Upper lobe of left lung (tissue), 4 donors: ENCODE data around the gene SPINT3.

ENCODE experiments used
- EP300 ChIP-seq, 4 donors: sonication (generic); formaldehyde crosslinking; IDR thresholded peaks; one replicate each; pipeline ENCODE4 v1.5.1; 2017; ENCODE audit warnings: antibody characterized with exemption in 4 of 4, control low read depth in 2 of 4
- POLR2A ChIP-seq, 4 donors: fragments of 450-650 bp; IDR thresholded peaks; one replicate each; pipeline ENCODE4 v1.5.1; 2016 to 2017; ENCODE audit warnings: antibody characterized with exemption in 4 of 4, mild to moderate bottlenecking in 2 of 4
- POLR2AphosphoS5 ChIP-seq, 2 donors: sonication (generic); formaldehyde crosslinking; IDR thresholded peaks; one replicate each; pipeline ENCODE4 v1.5.1; 2017; ENCODE audit warnings: antibody characterized with exemption in 2 of 2
- TF ChIP-seq, protein P1 (sequence below), 6 experiments: fragments of 450-650 bp in 4 of 6; fragments of 200-600 bp in 2 of 6; sonication (generic) in 2 of 6; IDR thresholded peaks; one replicate each; pipeline ENCODE4 v1.5.1; 2016 to 2019; ENCODE audit warnings: antibody characterized with exemption in 6 of 6

DNA sequence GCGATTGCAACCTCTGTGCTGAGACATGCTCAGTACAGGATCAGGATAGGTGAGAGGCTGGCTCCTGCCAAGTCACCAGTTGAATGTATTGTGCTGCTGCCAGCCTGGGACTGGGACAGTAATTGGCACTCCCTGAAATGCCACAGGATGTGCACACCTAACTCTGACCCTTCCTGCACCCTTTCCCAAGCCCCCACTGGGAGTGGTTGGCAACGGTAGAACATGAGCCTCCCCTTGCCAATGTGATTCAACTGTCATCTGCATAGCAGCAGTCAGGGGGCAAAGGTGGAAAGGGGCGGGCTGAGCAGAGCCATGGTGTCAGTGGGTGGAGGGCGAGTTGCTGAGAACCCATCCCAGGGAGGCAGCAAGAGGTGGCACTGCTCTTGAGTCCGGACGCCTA is 15.4 kb downstream of the SPINT3 start:
- TF ChIP-seq, protein P1, sequence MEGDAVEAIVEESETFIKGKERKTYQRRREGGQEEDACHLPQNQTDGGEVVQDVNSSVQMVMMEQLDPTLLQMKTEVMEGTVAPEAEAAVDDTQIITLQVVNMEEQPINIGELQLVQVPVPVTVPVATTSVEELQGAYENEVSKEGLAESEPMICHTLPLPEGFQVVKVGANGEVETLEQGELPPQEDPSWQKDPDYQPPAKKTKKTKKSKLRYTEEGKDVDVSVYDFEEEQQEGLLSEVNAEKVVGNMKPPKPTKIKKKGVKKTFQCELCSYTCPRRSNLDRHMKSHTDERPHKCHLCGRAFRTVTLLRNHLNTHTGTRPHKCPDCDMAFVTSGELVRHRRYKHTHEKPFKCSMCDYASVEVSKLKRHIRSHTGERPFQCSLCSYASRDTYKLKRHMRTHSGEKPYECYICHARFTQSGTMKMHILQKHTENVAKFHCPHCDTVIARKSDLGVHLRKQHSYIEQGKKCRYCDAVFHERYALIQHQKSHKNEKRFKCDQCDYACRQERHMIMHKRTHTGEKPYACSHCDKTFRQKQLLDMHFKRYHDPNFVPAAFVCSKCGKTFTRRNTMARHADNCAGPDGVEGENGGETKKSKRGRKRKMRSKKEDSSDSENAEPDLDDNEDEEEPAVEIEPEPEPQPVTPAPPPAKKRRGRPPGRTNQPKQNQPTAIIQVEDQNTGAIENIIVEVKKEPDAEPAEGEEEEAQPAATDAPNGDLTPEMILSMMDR (IDR thresholded peaks at IDR 0.05) = no peak
- TF ChIP-seq POLR2AphosphoS5 (IDR thresholded peaks at IDR 0.05) = no peak
- TF ChIP-seq POLR2A (IDR thresholded peaks at IDR 0.05) = no peak
- no peak for TF ChIP-seq EP300 (IDR thresholded peaks at IDR 0.05)
